Adipose tissue (tissue), 3 donors: ENCODE data around the gene JMJD1C. TPM values are rescaled to one million over a fixed set of nuclear protein-coding genes. Genes with fewer than 3 reads are reported as not detected.
"Not testable (repeated sequence)": the region's sequence is repeated elsewhere in the genome, so short reads cannot be mapped to it uniquely, and the experiment has no call there.

Source experiments
- H3K27ac ChIP-seq: one replicate; pipeline ENCODE4 v1.5.1; 2013; ENCODE audit warnings: low read depth, low read length
- WGBS, 3 donors: extraction: QIAGEN DNeasy Blood & Tissue Kit; methylation state at CpG; one replicate each; pipeline ENCODE4 v1.1.7; 2013; 5-methylcytosine and 5-hydroxymethylcytosine counted together
- polyA plus RNA-seq, 3 donors: library from polyadenylated mRNA; stranded (reverse); fragments of 200-250 nt; gene quantifications; one replicate each; pipeline ENCODE4 v1.2.3, GENCODE V29; 2013
- donor health status: healthy with polysubstance abuse.
- donor health status: Bipolar disorder and iron deficiency.
- donor health status: healthy.

The JMJD1C gene
- polyA plus RNA-seq, 3 donors: 14.7 to 39.5 (median 31.1) TPM

DNA sequence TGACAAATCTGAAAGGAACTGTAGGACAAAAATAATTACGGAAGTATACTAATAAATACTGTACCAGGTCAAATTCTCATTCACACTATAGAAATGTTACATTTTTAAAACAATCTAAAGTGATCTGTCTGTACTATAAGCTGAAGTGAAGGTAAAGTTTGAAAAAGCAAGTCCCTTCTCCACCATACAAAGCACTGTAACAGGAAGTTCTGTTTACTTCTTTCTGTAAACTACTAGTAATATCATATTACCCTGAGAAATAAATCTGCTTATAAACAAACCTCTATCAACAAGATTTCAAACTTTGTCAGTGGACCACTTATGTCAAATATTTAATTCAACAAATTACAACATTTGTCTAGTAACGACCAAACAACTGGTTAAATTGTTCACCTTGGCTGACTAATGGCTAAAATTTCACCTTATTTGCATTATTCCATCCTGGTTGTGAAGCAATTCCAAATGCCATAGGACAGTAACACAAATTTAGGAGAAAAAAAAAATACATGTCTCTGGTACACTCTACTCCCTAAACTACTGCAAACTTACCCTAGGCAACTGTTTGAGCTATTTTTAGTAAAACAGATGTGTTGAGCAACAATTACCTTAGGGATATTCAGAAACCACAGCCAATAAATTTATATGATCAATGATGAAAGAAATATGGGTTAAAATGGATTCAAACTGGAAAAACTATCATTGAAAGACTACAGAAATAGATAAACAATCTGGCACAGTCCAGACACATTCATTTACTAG is 206.7 kb downstream of the JMJD1C start:
- WGBS, 3 donors: 68 to 72% (median 69%) methylated on average over 2 of the region's 2 CpGs
- H3K27ac ChIP-seq: no peak overlapping the region

DNA sequence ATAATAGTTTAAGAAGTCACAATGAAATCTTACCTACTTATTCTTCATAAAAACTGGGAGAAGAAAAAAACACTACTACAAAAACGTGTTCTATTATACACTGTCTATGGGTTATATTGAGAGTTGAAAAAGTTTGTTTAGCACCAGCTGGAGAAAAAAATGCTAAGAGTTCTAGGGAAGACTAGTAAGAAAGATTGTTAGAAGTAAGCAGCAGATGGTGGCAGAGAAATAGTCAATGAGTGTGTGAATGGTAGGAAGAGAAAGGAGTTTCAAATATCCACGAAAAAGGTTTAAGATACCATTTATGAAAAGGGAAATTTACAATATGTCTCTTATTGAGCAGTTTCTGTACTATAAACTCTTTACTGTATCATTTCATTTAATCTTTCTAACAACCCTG is 208.0 kb downstream of the JMJD1C start:
- WGBS, 3 donors: 62 to 72% (median 66%) methylated on average over 2 of the region's 2 CpGs
- H3K27ac ChIP-seq: no peak overlapping the region

DNA sequence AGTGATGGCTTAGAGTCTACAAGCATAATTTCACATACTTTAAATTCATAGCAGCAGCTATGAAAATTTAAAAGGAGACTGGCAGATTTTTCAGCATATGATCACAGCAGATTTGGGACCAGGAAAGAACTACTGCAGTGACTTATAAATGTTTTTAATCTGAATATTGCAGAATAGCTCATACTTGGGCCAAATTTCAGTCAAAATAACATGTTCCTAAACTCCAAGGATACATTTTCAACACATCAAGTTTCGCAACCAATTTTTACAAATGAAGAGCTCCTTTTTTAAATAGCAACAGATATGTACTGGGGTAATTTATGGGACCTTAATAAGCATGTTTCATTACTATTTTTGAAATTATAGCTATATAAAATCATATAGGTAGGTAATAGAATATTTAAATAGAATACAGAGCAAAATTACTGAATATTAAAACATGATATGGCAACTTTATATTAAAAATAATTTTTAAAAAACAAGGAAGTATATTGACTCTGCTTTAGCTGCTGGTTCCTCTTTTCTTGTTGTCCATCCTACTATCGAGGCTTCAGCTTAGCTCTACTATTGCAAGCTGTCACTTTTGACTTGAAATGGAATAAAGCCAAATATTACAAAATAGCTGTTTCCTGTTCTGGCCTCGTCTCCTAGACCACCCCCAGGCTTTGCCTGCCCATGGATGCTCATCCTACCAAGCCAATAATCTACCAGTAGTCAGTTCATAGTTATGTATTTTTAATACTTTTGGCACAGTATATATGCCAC is 209.6 kb downstream of the JMJD1C start:
- WGBS, 3 donors: 13 to 31% (median 13%) methylated on average over 3 of the region's 3 CpGs

DNA sequence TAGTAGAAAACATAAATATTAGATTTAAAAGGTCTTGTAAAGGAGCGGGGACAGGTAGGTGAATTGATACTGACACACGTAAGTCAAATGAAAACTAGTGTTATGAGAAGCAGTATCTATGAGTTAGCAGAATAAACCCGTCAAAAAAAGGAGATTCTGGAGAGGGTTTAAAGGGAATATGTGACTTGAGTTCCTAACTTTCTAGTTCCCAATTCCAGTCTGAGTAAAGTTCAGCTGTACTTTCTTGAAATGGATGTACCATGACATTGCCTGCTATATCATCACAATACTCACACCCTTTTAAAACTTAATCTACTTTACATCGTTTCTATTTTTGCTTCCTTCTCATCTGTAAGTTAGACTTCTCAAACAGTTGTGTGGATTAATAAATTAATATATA is 210.5 kb downstream of the JMJD1C start:
- no peak overlapping the region for H3K27ac ChIP-seq
- WGBS, 3 donors: 71 to 84% (median 73%) methylated on average over 4 of the region's 4 CpGs

More for the DNA sequence above, 209.6 kb downstream of the JMJD1C start:
- no peak overlapping the region for H3K27ac ChIP-seq

GRCh38 chr10:63253040-63253439 is 212.7 kb downstream of the JMJD1C start:
- H3K27ac ChIP-seq: no peak overlapping the region
- WGBS, 3 donors: 93 to 99% (median 95%) methylated on average over 4 of the region's 4 CpGs

GRCh38 chr10:63252095-63252762 is 213.5 kb downstream of the JMJD1C start:
- no peak overlapping the region for H3K27ac ChIP-seq

GRCh38 chr10:63250032-63250431 is 215.7 kb downstream of the JMJD1C start:
- H3K27ac ChIP-seq: no peak overlapping the region
- WGBS, 3 donors: 82 to 96% (median 94%) methylated on average over 2 of the region's 2 CpGs

DNA sequence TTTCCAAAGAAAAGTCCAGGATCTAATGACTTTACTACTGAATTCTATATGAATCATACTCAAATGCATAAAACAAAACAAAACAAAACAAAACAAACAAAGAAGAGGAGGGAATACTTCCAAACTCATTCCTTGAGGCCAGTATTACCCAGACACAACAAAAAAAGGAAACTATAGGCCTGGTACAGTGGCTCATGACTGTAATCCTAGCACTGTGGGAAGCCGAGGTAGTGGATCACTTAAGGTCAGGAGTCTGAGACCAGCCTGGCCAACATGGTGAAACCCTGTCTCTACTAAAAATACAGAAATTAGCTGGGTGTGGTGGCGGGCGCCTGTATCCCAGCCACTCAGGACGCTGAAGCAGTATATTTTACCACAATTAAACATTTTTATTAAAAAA is 218.0 kb downstream of the JMJD1C start:
- 92 to 98% (median 94%) methylated on average over 4 of the region's 4 CpGs for WGBS, 3 donors
- no peak overlapping the region for H3K27ac ChIP-seq

GRCh38 chr10:63246356-63246755 is 219.4 kb downstream of the JMJD1C start:
- 96 to 97% (median 96%) methylated on average over 3 of the region's 3 CpGs for WGBS, 3 donors
- H3K27ac ChIP-seq: no peak overlapping the region

DNA sequence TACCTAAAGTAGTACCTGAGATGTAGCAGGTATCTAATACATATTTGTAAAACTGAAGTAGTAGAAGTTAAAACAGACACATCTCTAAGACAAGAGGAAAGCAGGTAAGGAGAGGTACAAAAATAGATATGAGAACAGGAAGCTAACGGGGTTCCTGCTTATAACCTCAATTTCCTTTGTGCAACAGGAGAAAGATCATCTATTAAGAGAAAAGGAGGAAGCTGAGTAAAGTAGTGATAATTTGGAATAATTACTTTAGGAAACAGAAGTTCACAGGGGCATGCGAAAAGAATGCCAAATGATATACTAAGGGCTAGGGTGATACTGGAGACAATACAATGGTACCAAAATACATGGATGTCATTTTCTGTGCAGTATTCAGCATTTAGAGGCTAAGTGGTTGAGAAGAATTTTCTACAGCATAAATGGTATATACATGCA is 223.9 kb downstream of the JMJD1C start:
- 38 to 73% (median 42%) methylated on average over 2 of the region's 2 CpGs for WGBS, 3 donors
- H3K27ac ChIP-seq: no peak overlapping the region

GRCh38 chr10:63240807-63241206 is 225.0 kb downstream of the JMJD1C start:
- no peak overlapping the region for H3K27ac ChIP-seq
- WGBS, 3 donors: 79 to 88% (median 82%) methylated on average over 6 of the region's 6 CpGs

- no peak overlapping the region for H3K27ac ChIP-seq
- WGBS, 3 donors: 73 to 83% (median 80%) methylated on average over 1 of the region's 1 CpG
Measured at GRCh38 chr10:63238501-63238900, 227.3 kb downstream of the JMJD1C start.

DNA sequence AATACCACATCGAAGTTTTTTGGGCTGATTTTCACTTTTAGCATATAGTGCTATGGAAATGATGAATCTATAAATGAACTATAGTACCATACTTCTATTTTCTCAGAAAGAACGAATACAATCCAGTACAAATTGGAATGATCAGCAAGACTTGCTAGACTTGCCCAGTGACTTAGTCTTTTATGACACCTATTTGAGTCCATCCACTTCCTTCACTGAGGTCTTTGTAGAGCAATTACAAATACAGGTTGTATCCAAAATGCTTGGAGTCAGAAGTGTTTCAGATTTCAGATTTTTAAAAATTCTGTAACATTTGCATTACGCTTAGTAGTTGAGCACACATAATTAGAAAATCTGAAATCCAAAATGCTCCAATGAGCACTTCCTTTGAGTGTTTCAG is 228.4 kb downstream of the JMJD1C start:
- H3K27ac ChIP-seq: no peak overlapping the region
- 86 to 95% (median 92%) methylated on average over 3 of the region's 3 CpGs for WGBS, 3 donors

DNA sequence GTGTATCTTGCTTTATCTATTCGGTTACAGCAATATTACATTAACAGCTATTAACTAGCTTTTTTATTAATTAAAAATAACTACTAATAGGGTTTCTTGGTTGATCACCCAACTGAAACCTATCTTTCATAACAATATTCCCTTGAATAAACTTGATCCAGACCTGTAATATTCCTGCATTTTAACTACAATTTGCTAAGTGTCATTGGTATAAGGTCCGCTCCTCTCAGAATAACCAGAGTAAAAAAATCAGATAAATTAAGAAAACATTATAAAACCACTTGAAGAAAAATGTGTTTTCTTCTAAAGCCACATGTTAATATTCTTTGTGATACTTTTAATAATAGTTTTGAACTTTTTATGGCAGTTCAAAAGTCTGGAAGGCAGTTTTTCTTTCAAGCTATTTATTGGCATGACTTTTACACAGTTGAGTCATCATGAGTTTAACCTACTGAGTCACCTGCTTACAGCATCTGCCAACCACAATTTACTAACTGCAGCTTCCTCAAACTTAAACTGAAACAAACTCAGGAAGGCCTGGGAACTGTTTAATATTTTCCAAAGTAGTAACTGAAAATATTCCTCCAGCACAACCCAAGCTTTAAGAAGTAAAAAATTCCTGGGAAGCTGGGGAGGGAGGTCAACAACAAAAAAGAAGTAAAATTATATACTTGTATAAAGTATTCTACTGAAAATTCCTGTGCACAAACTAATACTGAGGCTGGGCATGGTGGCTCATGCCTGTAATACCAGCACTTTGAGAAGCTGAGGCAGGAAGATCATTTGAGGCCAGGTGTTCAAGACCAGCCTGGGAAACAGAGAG is 229.5 kb downstream of the JMJD1C start:
- WGBS, 3 donors: 80 to 88% (median 85%) methylated on average over 2 of the region's 2 CpGs
- no peak overlapping the region for H3K27ac ChIP-seq

- 96 to 99% (median 98%) methylated on average over 10 of the region's 10 CpGs for WGBS, 3 donors
- not testable (repeated sequence) for H3K27ac ChIP-seq
Measured at GRCh38 chr10:63235136-63235535, 230.6 kb downstream of the JMJD1C start.

- no peak overlapping the region for H3K27ac ChIP-seq
- WGBS, 3 donors: 68 to 80% (median 72%) methylated on average over 4 of the region's 4 CpGs
Measured at GRCh38 chr10:63229161-63229560, 236.6 kb downstream of the JMJD1C start.

DNA sequence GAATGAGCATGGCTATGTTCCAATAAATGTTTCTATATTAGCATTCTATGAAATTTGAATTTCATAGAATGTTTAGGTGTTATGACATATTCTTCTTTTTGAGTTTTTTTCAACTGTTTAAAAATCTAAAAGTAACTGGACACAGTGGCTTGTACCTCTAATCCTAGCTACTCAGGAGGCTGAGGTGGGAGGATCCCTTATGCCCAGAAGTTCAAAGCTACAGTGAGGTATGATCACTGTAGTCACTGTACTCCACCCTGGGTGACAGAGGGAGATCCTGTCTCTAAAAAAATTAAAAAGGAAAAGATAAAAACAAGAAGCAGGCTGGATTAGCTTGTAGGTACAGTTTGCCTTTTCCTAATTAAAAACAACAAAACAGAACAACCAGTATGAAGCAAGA is 237.5 kb downstream of the JMJD1C start:
- H3K27ac ChIP-seq: no peak overlapping the region

GRCh38 chr10:63227207-63227895 is 238.4 kb downstream of the JMJD1C start:
- WGBS, 3 donors: 65 to 69% (median 67%) methylated on average over 3 of the region's 3 CpGs
- H3K27ac ChIP-seq: no peak overlapping the region
